Measurements from ENCODE around the gene HIGD1C.
"Not testable (repeated sequence)": the region's sequence is repeated elsewhere in the genome, so short reads cannot be mapped to it uniquely, and the experiment has no call there.

The HIGD1C gene

GRCh38 chr12:50952510-50952909, at the start of gene HIGD1C:
Gene HIGD1C, plus strand, starts transcription at chr12:50952544. Its CDS starts 1,455 bp downstream, at chr12:50953999.
- no peak for DNase-seq (ENCODE audit: low read depth)

- DNase-seq (ENCODE audit: low read depth), result not testable (repeated sequence)
Measured at GRCh38 chr12:50908479-50908878, 43.9 kb upstream of the HIGD1C start.

GRCh38 chr12:50912361-50912760, 40.0 kb upstream of the HIGD1C start:
- DNase-seq (ENCODE audit: low read depth), result not testable (repeated sequence)

GRCh38 chr12:50913224-50913623, 39.1 kb upstream of the HIGD1C start:
- no peak for DNase-seq (ENCODE audit: low read depth)

- DNase-seq (ENCODE audit: low read depth), result no peak
Measured at GRCh38 chr12:50914872-50915484, 37.4 kb upstream of the HIGD1C start.

GRCh38 chr12:50916292-50916691, 36.1 kb upstream of the HIGD1C start:
- DNase-seq (ENCODE audit: low read depth), result no peak

- DNase-seq (ENCODE audit: low read depth), result no peak
Measured at GRCh38 chr12:50918584-50919316, 33.6 kb upstream of the HIGD1C start.

- peak; percentile 27 for DNase-seq (ENCODE audit: low read depth)
Measured at GRCh38 chr12:50922820-50923219, 29.5 kb upstream of the HIGD1C start.

GRCh38 chr12:50923361-50924130, 28.8 kb upstream of the HIGD1C start:
- peak; percentile 50 for DNase-seq (ENCODE audit: low read depth)

- no peak for DNase-seq (ENCODE audit: low read depth)
Measured at GRCh38 chr12:50924131-50924438, 28.3 kb upstream of the HIGD1C start.

- peak; percentile 96 for DNase-seq (ENCODE audit: low read depth)
Measured at GRCh38 chr12:50924439-50925341, 27.7 kb upstream of the HIGD1C start.

GRCh38 chr12:50925342-50925651, 27.0 kb upstream of the HIGD1C start:
- no peak for DNase-seq (ENCODE audit: low read depth)

- no peak for DNase-seq (ENCODE audit: low read depth)
Measured at GRCh38 chr12:50925920-50926319, 26.4 kb upstream of the HIGD1C start.

GRCh38 chr12:50926415-50926814, 25.9 kb upstream of the HIGD1C start:
- DNase-seq (ENCODE audit: low read depth), result no peak

- not testable (repeated sequence) for DNase-seq (ENCODE audit: low read depth)
Measured at GRCh38 chr12:50926932-50927331, 25.4 kb upstream of the HIGD1C start.

GRCh38 chr12:50927356-50927755, 25.0 kb upstream of the HIGD1C start:
- DNase-seq (ENCODE audit: low read depth), result no peak

- no peak for DNase-seq (ENCODE audit: low read depth)
Measured at GRCh38 chr12:50927766-50928224, 24.5 kb upstream of the HIGD1C start.

GRCh38 chr12:50928392-50928791, 24.0 kb upstream of the HIGD1C start:
- no peak for DNase-seq (ENCODE audit: low read depth)

- DNase-seq (ENCODE audit: low read depth), result no peak
Measured at GRCh38 chr12:50929831-50930230, 22.5 kb upstream of the HIGD1C start.

- not testable (repeated sequence) for DNase-seq (ENCODE audit: low read depth)
Measured at GRCh38 chr12:50930477-50930876, 21.9 kb upstream of the HIGD1C start.

GRCh38 chr12:50932787-50933280, 19.5 kb upstream of the HIGD1C start:
- no peak for DNase-seq (ENCODE audit: low read depth)
